ENCODE measurements around the gene CD7. TPM values are rescaled to one million over a fixed set of nuclear protein-coding genes. Genes with fewer than 3 reads are reported as not detected.
"Not testable (repeated sequence)": the region's sequence is repeated elsewhere in the genome, so short reads cannot be mapped to it uniquely, and the experiment has no call there.

Gene CD7
- total and polyA plus RNA-seq, 3 experiments from 2014 or later = 186 to 193 (median 190) TPM

- Mint-ChIP-seq H3K27me3 (peaks cover 9 to 21% of the 10 kb centered on the region in 2 donors), H3K36me3 (no peaks in the 10 kb centered on the region), H3K4me1 (peaks cover 3 to 6% (median 3%) of the 10 kb centered on the region in 3 donors), H3K9me3 (no peaks in the 10 kb centered on the region), H3K27ac (no peak overlapping the region), H3K4me3 (no peak overlapping the region)
- CTCF ChIA-PET = interaction anchor here (1.4 kb wide), 2 partner anchors 48 to 65 kb away, joined by 3 to 4 read pairs; no protein-coding TSS in a partner anchor
- Histone ChIP-seq H3K36me3 (ENCODE audit: insufficient read depth, low read length) (no peaks in the 10 kb centered on the region), H3K4me3 (ENCODE audit: low read length) (no peak overlapping the region), H3K9me3 (ENCODE audit: low read length) (no peaks in the 10 kb centered on the region), H3K4me1 (ENCODE audit: insufficient read depth, low read length) (peaks cover 4% of the 10 kb centered on the region), H3K27me3 (ENCODE audit: insufficient read depth, low read length, poor library complexity, severe bottlenecking) (no peaks in the 10 kb centered on the region), H3K27ac (ENCODE audit: low read depth, low read length) (no peak overlapping the region)
- POLR2A ChIA-PET = interaction anchor here (0.6 kb wide), 1 partner anchor 144 kb away, joined by 3 read pairs; no protein-coding TSS in a partner anchor
- no peak for DNase-seq
These were observed 31.9 kb upstream of the CD7 start for GRCh38 chr17:82349287-82349701.

DNA sequence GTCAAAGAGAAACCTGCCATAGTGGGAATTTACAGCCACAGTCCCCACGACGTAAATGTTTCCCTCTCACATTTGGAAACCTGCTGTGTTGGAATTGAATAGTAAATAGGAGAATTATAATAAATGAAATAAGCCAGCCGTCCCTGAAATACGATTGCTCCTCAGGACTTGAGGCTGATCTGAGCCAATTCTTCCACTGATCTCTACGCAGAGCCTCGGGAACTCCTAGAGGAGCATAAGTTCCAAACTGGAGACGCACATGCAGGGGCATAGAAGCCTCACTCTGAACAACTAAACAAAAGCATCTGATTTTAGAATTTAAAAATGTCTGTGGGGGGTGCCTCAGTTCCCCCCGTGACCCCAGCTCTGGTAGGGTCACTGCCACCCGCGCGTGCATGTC, 31.5 kb upstream of the CD7 start:
- H3K27ac ChIP-seq (ENCODE audit: low read depth, low read length) = no peak overlapping the region
- Mint-ChIP-seq H3K36me3 (no peaks in the 10 kb centered on the region), H3K27ac (no peak overlapping the region), H3K27me3 (peaks cover 9 to 21% of the 10 kb centered on the region in 2 donors), H3K4me3 (peak overlapping the region in 1 of 7 donors; percentile 44), H3K4me1 (peaks cover 3 to 6% (median 3%) of the 10 kb centered on the region in 3 donors), H3K9me3 (no peaks in the 10 kb centered on the region)
- ChIA-PET CTCF (interaction anchor here (1.4 kb wide), 1 partner anchor 65 kb away, joined by 3 read pairs; no protein-coding TSS in a partner anchor), POLR2A (interaction anchor here (0.6 kb wide), 1 partner anchor 145 kb away, joined by 3 read pairs; no protein-coding TSS in a partner anchor)
- no peak overlapping the region for H3K4me3 ChIP-seq (ENCODE audit: low read length)
- H3K27me3 ChIP-seq (ENCODE audit: insufficient read depth, low read length, poor library complexity, severe bottlenecking) = no peaks in the 10 kb centered on the region
- DNase-seq = no peak
- H3K9me3 ChIP-seq (ENCODE audit: low read length) = no peaks in the 10 kb centered on the region
- peaks cover 4% of the 10 kb centered on the region for H3K4me1 ChIP-seq (ENCODE audit: insufficient read depth, low read length)
- no peaks in the 10 kb centered on the region for H3K36me3 ChIP-seq (ENCODE audit: insufficient read depth, low read length)

GRCh38 chr17:82348434-82348833, 31.0 kb upstream of the CD7 start:
- Histone ChIP-seq H3K36me3 (ENCODE audit: insufficient read depth, low read length) (no peaks in the 10 kb centered on the region), H3K4me3 (ENCODE audit: low read length) (no peak overlapping the region), H3K27ac (ENCODE audit: low read depth, low read length) (no peak overlapping the region), H3K27me3 (ENCODE audit: insufficient read depth, low read length, poor library complexity, severe bottlenecking) (no peaks in the 10 kb centered on the region), H3K4me1 (ENCODE audit: insufficient read depth, low read length) (peaks cover 4% of the 10 kb centered on the region), H3K9me3 (ENCODE audit: low read length) (no peaks in the 10 kb centered on the region)
- H3K9me3 Mint-ChIP-seq = no peaks in the 10 kb centered on the region
- ChIA-PET CTCF (no interaction called here), POLR2A (no interaction called here)
- peaks cover 3 to 6% (median 3%) of the 10 kb centered on the region in 3 donors for H3K4me1 Mint-ChIP-seq
- H3K36me3 Mint-ChIP-seq = no peaks in the 10 kb centered on the region
- DNase-seq = no peak
- H3K27ac Mint-ChIP-seq = no peak overlapping the region
- peaks cover 9 to 21% of the 10 kb centered on the region in 2 donors for H3K27me3 Mint-ChIP-seq
- no peak overlapping the region for H3K4me3 Mint-ChIP-seq

DNA sequence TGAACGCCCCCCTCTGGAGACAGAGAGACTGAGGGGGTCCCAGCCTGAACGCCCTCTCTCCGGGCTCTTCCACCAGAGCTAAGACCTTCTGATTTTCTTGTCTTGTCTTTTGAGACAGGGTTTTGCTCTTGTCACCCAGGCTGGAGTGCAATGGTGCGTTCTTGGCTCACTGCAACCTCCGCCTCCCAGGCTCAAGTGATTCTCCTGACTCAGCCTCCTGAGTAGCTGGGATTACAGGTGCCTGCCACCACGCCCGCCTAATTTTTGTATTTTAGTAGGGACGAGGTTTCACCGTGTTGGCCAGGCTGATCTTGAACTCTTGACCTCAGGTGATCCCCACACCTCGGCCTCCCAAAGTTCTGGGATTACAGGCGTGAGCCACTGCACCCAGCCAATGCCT, 30.6 kb upstream of the CD7 start:
- H3K4me1 Mint-ChIP-seq; H3K27ac ChIP-seq (ENCODE audit: low read depth, low read length); POLR2A ChIA-PET; H3K4me3 ChIP-seq (ENCODE audit: low read length); H3K4me1 ChIP-seq (ENCODE audit: insufficient read depth, low read length); H3K36me3 Mint-ChIP-seq; CTCF ChIA-PET; DNase-seq; H3K27ac Mint-ChIP-seq; H3K27me3 ChIP-seq (ENCODE audit: insufficient read depth, low read length, poor library complexity, severe bottlenecking); H3K36me3 ChIP-seq (ENCODE audit: insufficient read depth, low read length); H3K9me3 ChIP-seq (ENCODE audit: low read length); H3K4me3 Mint-ChIP-seq; H3K9me3 Mint-ChIP-seq: not testable (repeated sequence)
- peaks cover 9 to 21% of the 10 kb centered on the region in 2 donors for H3K27me3 Mint-ChIP-seq

GRCh38 chr17:82346342-82347300, 29.2 kb upstream of the CD7 start:
- H3K27me3 Mint-ChIP-seq = peaks cover 7 to 21% of the 10 kb centered on the region in 2 donors
- no peak overlapping the region for H3K4me3 ChIP-seq (ENCODE audit: low read length)
- ChIA-PET CTCF (no interaction called here), POLR2A (no interaction called here)
- no peak overlapping the region for H3K4me3 Mint-ChIP-seq
- H3K36me3 Mint-ChIP-seq = no peaks in the 10 kb centered on the region
- no peaks in the 10 kb centered on the region for H3K36me3 ChIP-seq (ENCODE audit: insufficient read depth, low read length)
- peak overlapping the region in 1 of 8 donors; percentile 12 for H3K27ac Mint-ChIP-seq
- peaks cover 4% of the 10 kb centered on the region for H3K4me1 ChIP-seq (ENCODE audit: insufficient read depth, low read length)
- no peaks in the 10 kb centered on the region for H3K27me3 ChIP-seq (ENCODE audit: insufficient read depth, low read length, poor library complexity, severe bottlenecking)
- peak overlapping the region; percentile 86 for H3K27ac ChIP-seq (ENCODE audit: low read depth, low read length)
- no peaks in the 10 kb centered on the region for H3K9me3 ChIP-seq (ENCODE audit: low read length)
- H3K4me1 Mint-ChIP-seq = peaks cover 3 to 6% (median 3%) of the 10 kb centered on the region in 3 donors
- DNase-seq = no peak
- no peaks in the 10 kb centered on the region for H3K9me3 Mint-ChIP-seq

- no peak overlapping the region for H3K4me3 ChIP-seq (ENCODE audit: low read length)
- no peaks in the 10 kb centered on the region for H3K9me3 ChIP-seq (ENCODE audit: low read length)
- no peak for DNase-seq
- CTCF ChIA-PET = interaction anchor here (1.2 kb wide), 1 partner anchor 44 kb away, joined by 4 read pairs; no protein-coding TSS in a partner anchor
- H3K27me3 Mint-ChIP-seq = peaks cover 5 to 21% of the 10 kb centered on the region in 2 donors
- H3K4me1 ChIP-seq (ENCODE audit: insufficient read depth, low read length) = peaks cover 4% of the 10 kb centered on the region
- H3K4me1 Mint-ChIP-seq = peaks cover 3 to 6% (median 3%) of the 10 kb centered on the region in 3 donors
- no peaks in the 10 kb centered on the region for H3K36me3 Mint-ChIP-seq
- no peak overlapping the region for H3K4me3 Mint-ChIP-seq
- H3K27ac Mint-ChIP-seq = no peak overlapping the region
- H3K36me3 ChIP-seq (ENCODE audit: insufficient read depth, low read length) = no peaks in the 10 kb centered on the region
- POLR2A ChIA-PET = no interaction called here
- H3K9me3 Mint-ChIP-seq = no peaks in the 10 kb centered on the region
- H3K27me3 ChIP-seq (ENCODE audit: insufficient read depth, low read length, poor library complexity, severe bottlenecking) = no peaks in the 10 kb centered on the region
- peak overlapping the region; percentile 86 for H3K27ac ChIP-seq (ENCODE audit: low read depth, low read length)
These were observed 28.0 kb upstream of the CD7 start for GRCh38 chr17:82345151-82345976.

DNA sequence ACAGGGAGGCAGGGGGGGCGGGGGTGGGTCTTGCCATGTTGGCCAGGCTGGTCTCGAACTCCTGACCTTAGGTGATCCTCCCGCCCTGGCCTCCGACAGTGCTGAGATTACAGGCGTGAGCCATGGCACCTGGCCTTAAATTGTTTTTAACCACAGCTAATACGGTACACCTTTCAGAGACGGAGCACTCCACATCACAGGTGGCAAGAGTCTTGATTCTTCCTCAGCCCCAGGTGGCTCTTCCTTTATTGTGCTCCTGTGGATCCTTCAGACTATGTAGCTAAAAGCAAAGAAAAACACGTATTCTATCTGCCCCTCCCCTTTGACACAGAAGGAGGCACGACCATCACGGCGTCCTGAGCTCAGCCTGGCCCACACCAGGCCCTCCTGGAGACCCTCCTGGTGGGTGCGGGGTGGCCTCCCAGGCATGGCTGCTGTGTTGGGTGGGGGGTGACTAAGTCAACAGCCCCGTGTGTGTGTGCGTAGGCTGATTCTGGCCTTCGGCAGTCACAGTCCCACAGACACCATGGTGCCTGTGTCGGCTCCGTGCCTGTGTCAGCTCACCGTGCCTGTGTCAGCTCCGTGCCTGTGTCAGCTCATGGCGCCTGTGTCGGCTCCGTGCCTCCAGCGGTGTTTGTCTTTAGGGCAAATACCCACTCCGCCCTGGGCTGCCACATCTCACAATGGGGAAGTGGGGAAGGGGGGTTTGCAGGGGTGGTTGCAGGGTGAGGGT, 26.9 kb upstream of the CD7 start:
- H3K4me3 Mint-ChIP-seq = no peak overlapping the region
- no peaks in the 10 kb centered on the region for H3K36me3 Mint-ChIP-seq
- H3K4me1 ChIP-seq (ENCODE audit: insufficient read depth, low read length) = peaks cover 4% of the 10 kb centered on the region
- H3K4me1 Mint-ChIP-seq = peaks cover 3 to 6% (median 3%) of the 10 kb centered on the region in 3 donors
- H3K27ac ChIP-seq (ENCODE audit: low read depth, low read length) = peak overlapping the region; percentile 86
- no peak for DNase-seq
- no peak overlapping the region for H3K4me3 ChIP-seq (ENCODE audit: low read length)
- H3K36me3 ChIP-seq (ENCODE audit: insufficient read depth, low read length) = no peaks in the 10 kb centered on the region
- H3K27ac Mint-ChIP-seq = no peak overlapping the region
- no peaks in the 10 kb centered on the region for H3K27me3 ChIP-seq (ENCODE audit: insufficient read depth, low read length, poor library complexity, severe bottlenecking)
- H3K9me3 ChIP-seq (ENCODE audit: low read length) = no peaks in the 10 kb centered on the region
- POLR2A ChIA-PET = no interaction called here
- no peaks in the 10 kb centered on the region for H3K9me3 Mint-ChIP-seq
- peaks cover 4 to 17% of the 10 kb centered on the region in 2 donors for H3K27me3 Mint-ChIP-seq
- CTCF ChIA-PET = interaction anchor here (0.9 to 1.2 kb wide), 2 partner anchors 43 to 314 kb away, joined by 3 to 4 read pairs; no protein-coding TSS in a partner anchor
